CD4-positive, alpha-beta T cell treated with Interleukin-17A for 4 hours (primary cell): Measurements from ENCODE around the gene PHF2.
"Not testable (repeated sequence)": the region's sequence is repeated elsewhere in the genome, so short reads cannot be mapped to it uniquely, and the experiment has no call there.

Experiments used
- DNase-seq: peaks from one replicate; pipeline ENCODE4 v3.0.0-alpha.2; 2020; ENCODE audit warnings: mixed read lengths

PHF2 gene

DNA sequence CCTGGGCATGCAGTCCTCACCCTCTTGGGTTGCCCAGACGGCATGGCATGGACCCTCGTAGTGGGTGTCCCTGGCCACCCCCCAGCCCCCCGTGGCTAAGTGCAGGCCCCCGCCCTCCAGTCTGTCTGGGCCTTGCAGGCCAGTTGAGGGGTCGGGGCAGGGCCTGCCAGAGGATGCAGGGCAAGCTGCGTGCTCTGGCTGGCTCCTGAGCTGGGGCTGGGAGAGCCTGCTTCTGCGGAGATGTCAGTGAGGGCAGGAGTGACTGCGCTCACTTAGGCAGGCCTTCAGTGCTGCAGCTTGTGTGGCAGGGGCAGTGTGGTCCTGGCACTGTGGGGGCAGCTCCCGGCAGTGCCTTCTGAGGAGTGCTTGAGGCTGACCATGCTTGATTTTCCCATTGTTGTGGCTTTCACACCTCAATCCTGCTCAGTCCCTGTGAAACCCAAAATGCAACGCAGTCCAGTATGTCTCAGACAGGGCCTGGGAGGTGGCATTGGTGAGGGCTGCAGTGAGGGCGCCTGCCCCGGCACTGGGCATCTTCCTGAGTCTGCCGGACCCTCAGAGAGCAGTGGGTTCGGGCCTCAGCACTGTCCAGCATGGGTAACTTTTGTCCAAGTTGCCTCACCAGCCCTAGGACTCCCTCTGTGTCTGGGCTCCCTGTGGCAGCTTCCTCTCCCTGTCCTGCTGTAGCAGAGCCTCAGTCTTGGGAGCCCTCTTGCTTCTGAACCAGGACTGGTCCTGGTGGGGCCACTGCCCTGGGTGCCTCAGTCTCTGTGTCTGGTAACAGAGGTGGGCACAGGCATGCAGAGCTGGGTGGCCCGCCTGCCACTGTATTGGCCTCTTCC, 93.0 kb downstream of the PHF2 start:
- DNase-seq, result no peak

GRCh38 chr9:93669958-93670207, 93.5 kb downstream of the PHF2 start:
- no peak for DNase-seq

DNA sequence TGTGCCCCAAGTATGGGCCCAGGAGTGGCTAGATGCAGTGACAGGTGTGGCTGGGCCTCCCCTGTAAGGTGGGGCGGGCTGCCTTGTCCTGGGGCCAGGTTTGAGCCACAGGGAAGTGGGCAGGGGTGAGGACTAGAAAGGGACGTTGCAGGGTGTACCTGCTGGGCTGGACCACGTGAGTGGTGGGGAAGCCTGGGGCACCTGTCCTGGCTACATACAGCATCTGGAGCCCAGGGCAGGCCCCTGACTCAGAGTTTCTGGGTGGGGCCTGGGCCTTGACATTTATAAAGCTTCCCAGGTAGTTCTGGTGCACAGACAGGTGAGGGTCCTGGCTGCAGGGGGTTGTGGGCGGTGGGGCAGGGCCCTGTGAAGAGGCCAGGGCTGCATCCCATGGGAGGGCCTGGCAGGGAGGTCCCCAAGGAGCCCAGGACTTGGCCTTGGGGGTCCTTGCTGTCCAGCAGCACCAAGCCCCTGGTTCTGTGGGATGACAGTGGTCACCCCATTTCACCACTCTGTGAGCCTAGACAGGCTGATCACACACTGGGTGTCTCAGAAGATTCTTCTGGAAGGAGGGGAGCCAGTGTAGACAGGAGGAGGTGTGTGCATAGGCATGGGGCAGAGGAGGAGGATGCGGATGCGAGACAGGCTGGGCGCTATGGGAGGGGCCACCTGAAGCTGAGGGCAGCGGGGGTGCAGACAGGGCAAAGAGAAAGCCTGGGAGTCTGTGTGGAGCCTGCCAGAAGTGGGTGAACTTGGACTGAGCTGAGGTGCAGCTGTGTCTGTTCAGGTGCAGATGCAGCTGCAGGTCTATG, 94.0 kb downstream of the PHF2 start:
- DNase-seq, result no peak

- DNase-seq, result no peak
These were observed 94.6 kb downstream of the PHF2 start for GRCh38 chr9:93671020-93671338.

GRCh38 chr9:93672330-93673020, 96.1 kb downstream of the PHF2 start:
- DNase-seq, result not testable (repeated sequence)

DNA sequence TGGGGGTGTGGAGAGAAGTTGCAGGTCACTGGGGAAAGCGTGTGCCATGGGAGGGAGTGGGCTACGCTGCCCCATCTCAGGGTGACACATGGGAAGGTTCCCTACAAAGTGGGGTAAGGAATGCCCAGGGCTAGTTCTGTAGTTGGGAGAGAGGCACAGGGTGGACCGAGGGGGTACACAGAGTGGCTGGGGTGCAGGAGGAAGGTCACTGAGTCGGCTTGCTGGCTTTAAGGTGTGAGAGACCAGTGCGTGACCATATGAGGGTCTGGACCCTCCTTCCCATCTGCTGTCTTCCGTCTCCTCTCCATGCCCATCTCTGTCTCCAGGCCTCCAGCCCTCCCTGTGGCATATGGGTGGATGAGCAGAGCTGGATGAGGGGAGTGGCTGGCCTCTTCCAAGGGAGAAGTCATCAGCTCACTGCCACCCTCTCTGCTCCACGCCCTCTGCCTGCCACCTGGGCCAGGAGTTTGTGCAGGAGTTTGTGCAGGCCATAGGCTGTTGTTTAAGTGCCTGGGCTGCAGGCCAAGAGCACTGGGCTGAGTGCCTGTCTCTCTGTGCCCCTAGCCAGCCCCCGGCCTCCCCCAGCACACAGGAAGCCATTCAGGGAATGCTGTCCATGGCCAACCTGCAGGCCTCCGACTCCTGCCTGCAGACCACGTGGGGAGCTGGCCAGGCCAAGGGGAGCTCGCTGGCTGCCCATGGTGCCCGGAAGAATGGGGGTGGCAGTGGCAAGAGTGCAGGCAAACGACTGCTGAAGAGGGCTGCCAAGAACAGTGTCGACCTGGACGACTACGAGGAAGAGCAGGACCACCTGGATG, 96.8 kb downstream of the PHF2 start:
- DNase-seq, result no peak

- DNase-seq, result no peak
These were observed 97.5 kb downstream of the PHF2 start for GRCh38 chr9:93673839-93674334.

- no peak for DNase-seq
These were observed 98.4 kb downstream of the PHF2 start for GRCh38 chr9:93674580-93675335.

- no peak for DNase-seq
These were observed 99.2 kb downstream of the PHF2 start for GRCh38 chr9:93675336-93676150.

DNA sequence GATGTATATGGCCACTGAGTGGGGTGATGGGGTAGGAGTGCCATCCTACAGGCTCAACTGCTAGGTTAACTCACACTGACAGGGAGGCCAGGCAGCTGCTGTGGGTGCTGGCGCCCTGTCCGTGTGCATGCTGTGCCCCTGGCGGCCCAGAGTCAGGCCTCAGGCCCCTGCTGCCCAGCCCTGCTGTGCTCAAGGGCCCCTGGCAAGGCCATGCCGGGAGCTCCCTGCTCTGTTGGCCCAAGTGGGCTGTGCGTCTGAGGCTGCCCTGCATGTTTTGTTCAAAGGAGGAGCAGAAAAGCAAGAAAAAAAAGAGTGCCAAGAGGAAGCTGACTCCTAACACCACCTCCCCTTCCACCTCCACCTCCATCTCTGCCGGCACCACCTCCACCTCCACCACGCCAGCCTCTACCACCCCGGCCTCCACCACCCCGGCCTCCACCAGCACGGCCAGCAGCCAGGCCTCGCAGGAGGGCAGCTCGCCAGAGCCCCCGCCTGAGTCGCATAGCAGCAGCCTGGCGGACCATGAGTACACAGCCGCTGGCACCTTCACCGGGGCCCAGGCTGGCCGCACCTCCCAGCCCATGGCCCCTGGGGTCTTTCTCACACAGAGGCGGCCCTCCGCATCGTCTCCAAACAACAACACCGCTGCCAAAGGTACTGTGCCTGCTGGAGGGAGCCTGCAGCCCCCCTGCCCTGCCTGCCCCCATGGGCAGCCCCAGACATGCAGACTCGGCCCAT, 100.1 kb downstream of the PHF2 start:
- no peak for DNase-seq

DNA sequence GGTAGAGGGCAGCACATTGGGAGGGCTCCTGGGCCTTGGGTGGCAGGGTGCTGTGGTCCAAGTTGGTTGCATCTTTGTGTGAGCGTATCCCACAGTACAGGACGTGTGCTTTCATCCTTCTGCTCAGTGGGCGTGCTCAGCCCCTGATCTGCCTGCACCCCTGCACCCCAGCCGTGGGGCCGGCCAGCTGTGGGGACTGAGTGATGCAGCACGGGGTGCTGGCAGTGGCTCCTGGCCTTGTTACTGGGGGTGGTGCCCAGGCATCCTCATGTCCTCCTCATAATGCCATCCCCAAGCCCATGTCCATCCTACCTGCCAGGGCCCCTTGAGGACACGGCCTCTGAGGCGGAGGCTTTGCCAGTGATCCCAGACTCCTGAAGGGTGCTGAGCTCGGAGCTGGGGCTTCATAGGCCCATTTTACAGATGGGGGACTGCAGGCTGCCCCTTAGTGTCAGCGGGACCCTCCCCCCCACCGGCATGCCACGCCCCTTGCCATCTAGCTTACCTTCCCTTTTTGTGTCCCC, 100.7 kb downstream of the PHF2 start:
- no peak for DNase-seq

DNA sequence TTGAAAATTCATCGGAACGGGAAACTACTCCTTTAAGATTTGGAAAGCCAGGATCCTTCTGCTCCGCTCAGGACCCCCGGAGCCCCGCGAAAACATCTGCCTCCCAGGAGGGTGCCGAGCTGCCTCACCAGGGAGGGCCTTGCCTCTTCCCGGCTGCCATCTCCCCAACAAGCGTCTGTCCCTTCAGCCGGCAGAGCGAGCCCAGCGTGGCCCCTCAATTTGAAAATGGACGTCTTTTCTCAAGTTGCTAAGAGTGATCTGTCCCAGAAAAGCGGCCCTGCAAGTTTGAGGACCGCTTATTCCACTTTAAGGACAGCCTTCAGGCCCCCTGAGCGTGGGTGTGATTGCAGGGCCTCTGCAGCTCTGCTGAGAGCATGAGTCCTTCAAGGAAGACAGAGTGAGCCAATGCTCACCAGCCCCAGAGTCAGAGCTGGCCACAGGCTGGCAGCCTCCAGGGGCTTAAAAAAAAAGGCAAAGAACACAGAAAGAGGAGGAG, 101.3 kb downstream of the PHF2 start:
- DNase-seq, result no peak

GRCh38 chr9:93678199-93679019, 102.0 kb downstream of the PHF2 start:
- no peak for DNase-seq

- no peak for DNase-seq
These were observed 103.4 kb downstream of the PHF2 start for GRCh38 chr9:93679536-93680442.

DNA sequence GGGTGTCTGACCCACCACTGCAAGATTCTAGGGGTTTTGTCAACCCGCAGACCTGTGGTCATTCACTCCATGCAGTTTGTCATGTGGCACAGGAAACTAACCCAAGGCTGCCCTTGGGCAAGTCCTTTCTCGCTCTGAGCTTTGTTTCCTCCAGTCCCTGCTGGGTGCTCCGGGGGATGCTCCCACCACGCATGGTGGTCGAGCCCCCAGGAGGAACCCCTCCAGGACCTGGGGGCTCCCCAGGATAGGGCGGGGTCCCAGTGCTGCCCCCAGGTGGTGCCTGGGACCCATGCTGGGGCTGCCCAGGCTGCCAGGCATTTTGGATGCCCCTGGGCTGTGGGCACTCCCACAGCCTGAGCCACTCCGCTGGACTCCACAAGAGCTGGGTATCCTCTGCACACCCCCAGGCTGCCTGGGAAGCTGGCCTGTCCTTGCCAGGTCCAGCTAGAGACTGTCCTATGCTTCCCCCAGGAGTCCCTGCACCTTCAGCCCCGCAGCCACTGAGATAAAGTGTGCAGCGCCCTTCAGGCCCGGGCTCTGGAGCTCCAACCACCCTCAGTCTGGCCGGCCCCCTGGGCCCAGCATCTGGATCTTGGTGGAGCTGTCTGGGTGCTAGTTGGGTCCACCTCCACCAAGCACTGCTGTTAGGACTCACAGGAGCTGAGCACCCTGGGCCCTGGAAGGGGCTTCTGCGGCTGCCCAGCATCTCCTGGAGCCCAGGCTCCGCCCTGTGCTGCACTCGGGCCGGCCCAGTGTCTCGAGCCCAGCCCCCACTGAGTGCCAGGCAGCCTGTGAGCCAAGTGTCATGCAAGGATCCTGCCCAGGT, 104.3 kb downstream of the PHF2 start:
- no peak for DNase-seq

DNA sequence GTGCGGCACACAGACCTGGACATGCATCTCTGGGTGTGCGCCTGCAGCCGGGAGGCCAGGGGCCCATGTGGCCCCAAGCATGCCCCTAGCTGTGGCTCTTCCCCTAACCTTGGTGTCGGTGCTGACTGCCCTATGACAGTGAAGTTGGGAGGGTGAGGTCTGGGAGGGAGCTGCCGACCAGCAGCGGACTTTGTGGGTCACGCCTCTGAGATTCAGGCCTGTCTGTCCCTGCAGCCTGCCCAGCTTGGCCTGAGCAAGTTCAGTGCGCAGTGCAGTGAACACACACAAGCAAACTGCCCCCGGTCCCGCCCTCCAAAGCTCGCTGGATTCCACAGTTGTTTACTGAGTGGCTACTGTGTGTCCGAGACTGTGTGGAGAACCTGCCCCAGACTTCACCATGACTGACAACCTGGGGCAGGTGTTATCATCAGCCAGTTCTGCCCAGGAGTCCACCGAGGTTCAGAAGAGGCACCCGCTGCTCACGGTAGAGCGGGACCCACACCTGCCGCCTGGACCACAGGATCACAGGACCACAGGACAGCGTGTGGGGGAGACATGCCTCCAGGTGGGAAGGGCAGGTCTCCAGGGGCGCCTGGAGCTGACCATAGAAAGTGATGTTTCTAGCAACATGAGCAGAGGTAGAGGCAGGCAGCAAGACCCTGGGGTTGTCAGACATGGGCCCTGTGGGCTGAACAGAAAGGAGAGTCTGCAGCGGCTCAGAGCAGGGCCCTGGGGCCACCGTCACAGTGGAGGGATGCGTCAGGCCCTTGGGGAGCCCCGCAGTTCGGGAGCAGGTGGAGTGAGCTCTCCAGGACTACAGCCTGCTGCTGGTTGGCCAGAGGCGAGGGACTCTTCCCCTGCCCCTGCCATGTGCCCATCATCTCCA, 105.1 kb downstream of the PHF2 start:
- DNase-seq, result no peak
